Panc1 (cell line): ENCODE results near the gene REC114.

ENCODE experiments used
- CTCF ChIP-seq: fragments of 450-650 bp; IDR thresholded peaks from 2 replicates; pipeline ENCODE4 v1.5.1; 2017; ENCODE audit warnings: mild to moderate bottlenecking
- POLR2AphosphoS5 ChIP-seq: IDR thresholded peaks from 2 replicates; pipeline ENCODE4 v1.6.1; 2012; ENCODE audit warnings: mild to moderate bottlenecking, low read depth, low read length, moderate library complexity
- REST ChIP-seq, 2 experiments: IDR thresholded peaks; 2 replicates each; pipeline ENCODE4 v1.6.1; 2011 to 2012; ENCODE audit warnings: low read depth in 2 of 2, control low read depth in 1 of 2, low read length in 1 of 2, mild to moderate bottlenecking in 1 of 2, moderate library complexity in 1 of 2; ENCODE audit not compliant: insufficient read depth in 1 of 2
- TCF7L2 ChIP-seq: IDR thresholded peaks from 2 replicates; pipeline ENCODE4 v1.6.1; 2011; ENCODE audit warnings: mild to moderate bottlenecking, low read depth, low read length, inconsistent platforms

GRCh38 chr15:73527598-73527997, 84.6 kb downstream of the REC114 start:
- TF ChIP-seq CTCF, result no peak
- no peak for TF ChIP-seq REST (IDR thresholded peaks at IDR 0.05; ENCODE audit: insufficient read depth in 1 of 2, low read depth in 2 of 2, low read length in 1 of 2)
- TF ChIP-seq POLR2AphosphoS5, result no peak
- no peak for TF ChIP-seq TCF7L2
